Measurements from ENCODE around the gene PRR11.
"Not testable (repeated sequence)": the region's sequence is repeated elsewhere in the genome, so short reads cannot be mapped to it uniquely, and the experiment has no call there.

PRR11 gene

GRCh38 chr17:59220328-59221158 lies 65.0 kb downstream of the PRR11 start, which contains the start of gene GDPD1:
GDPD1 (plus strand) TSS chr17:59220511; CDS start chr17:59220610, 99 bp downstream.
- DNase-seq, result peak; percentile 98
- ATAC-seq, result peak; percentile 99

- no peak for ATAC-seq
- DNase-seq, result peak; percentile 31
Observed at GRCh38 chr17:59221159-59221847, 65.8 kb downstream of the PRR11 start.

GRCh38 chr17:59223813-59224212 lies 68.3 kb downstream of the PRR11 start:
- no peak for DNase-seq
- ATAC-seq, result no peak

- not testable (repeated sequence) for DNase-seq, ATAC-seq
Observed at GRCh38 chr17:59228588-59228987, 73.0 kb downstream of the PRR11 start.

GRCh38 chr17:59230764-59231163 lies 75.2 kb downstream of the PRR11 start:
- DNase-seq, result no peak
- ATAC-seq, result no peak

- ATAC-seq (no peak), DNase-seq (no peak)
Observed at GRCh38 chr17:59234631-59235030, 79.1 kb downstream of the PRR11 start.

- DNase-seq, result no peak
- ATAC-seq, result no peak
Observed at GRCh38 chr17:59238906-59239305, 83.4 kb downstream of the PRR11 start.

- ATAC-seq, result no peak
- no peak for DNase-seq
Observed at GRCh38 chr17:59244081-59244480, 88.5 kb downstream of the PRR11 start.
